ENCODE data around the gene ABR.
"Not testable (repeated sequence)": the region's sequence is repeated elsewhere in the genome, so short reads cannot be mapped to it uniquely, and the experiment has no call there.

The ABR gene

DNA sequence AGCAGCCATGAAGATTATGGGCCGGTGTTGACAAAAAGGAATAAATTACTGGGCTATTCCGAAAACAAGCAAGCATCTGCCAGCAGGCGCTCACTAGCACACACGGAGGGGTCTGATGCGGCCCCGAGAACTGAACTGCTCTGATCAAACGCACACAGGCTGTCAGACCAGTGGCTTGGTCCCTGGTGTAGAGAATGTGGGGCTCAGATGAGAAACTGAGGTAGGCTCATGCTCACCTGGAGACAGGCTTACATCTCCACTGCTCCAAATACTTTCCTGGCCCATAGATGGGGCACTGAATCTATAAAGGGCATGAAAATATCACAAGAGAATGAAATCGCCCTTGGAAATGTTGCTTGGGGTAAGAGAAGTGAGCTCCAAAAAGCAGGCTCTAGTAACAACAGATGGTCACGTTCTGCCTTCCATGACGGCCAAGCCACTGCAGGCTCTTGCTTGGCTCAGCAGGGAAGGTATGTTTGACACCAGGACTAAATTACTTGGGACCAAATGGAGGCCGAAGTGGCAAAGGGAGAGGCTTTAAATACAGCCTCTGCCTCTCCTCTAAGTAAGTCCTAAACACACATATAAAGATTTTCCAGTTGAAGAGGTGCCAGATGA, 5.4 kb downstream of the ABR start:
- no peak for DNase-seq (ENCODE audit: extremely low read depth in 1 of 2, low read depth in 1 of 2)

- DNase-seq (ENCODE audit: extremely low read depth in 1 of 2, low read depth in 1 of 2) = no peak
Observed at GRCh38 chr17:1173432-1174262, 6.1 kb downstream of the ABR start.

DNA sequence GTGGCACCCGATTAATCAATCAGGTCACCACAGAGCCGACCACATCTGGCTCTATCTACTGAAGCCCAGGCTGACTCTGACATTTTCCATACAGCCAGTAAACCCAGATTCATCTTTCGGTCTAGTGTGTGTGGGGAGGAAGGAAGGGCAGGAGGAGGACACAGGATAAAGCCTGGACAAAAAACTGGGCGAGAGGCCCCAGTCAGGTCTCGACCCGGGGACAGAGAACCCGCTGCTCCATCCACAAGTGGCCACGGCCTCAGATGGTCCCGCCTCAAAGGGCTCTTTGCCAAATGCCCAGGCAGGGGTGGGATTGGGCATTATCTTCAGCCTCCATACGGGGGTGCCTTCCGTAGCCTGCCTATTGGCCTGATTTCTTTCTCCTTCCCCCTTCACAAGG, 7.8 kb downstream of the ABR start:
- DNase-seq (ENCODE audit: extremely low read depth in 1 of 2, low read depth in 1 of 2) = no peak

- no peak for DNase-seq (ENCODE audit: extremely low read depth in 1 of 2, low read depth in 1 of 2)
Observed at GRCh38 chr17:1170739-1171138, 9.0 kb downstream of the ABR start.

DNA sequence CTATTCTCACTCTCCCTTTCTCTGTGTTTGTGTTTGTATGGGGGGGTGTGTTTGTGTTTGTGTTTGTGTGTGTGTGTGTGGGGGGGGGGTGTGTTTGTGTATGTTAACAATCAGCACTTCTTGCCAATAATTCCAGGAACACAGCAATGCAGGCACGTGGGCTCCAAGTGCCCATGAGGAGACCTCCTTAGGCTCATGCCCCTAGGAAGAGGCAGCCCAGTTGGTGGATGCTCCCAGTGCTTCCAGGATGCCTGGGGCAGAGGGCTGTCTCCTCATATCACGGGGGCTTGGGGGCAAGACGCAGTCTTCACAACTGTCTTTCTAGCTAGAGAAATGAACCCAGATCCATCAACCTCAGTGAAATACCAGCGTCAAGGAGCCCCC, 9.9 kb downstream of the ABR start:
- no peak for DNase-seq (ENCODE audit: extremely low read depth in 1 of 2, low read depth in 1 of 2)

- DNase-seq (ENCODE audit: extremely low read depth in 1 of 2, low read depth in 1 of 2) = no peak
Observed at GRCh38 chr17:1169221-1169928, 10.4 kb downstream of the ABR start.

DNA sequence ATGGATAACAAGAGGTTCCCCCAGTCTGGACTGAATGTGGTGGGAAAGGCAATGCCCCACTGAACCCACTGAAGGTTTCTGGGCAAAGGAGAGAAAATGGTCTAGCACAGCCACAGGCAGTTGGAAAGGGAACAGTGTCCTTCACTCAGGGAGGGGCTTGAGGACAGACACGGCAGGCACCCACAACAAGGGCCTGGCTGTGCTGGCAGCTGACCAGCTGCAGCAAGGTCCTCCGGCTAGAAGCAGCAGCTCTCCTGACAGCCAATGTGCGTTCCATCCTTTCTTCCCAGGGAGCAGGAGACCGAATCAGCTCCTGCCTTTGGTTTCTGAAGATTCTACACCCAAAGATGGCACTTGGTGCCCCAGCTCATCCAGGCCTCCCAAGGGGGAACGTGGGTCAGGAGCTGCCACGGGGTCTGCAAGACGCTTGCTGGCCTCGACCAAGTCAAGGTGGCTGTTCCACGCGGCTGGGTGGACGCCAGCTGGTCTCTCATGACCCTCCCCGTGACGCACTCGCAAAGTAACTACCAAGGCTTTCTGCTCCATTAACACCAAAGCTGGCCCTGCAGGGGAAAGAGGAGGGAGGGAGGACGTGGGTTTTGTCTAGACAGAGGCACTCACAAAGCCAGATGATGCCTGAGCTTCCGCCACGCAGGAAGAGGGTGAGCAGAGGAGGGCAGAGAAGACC, 11.1 kb downstream of the ABR start:
- DNase-seq (ENCODE audit: extremely low read depth in 1 of 2, low read depth in 1 of 2) = no peak

DNA sequence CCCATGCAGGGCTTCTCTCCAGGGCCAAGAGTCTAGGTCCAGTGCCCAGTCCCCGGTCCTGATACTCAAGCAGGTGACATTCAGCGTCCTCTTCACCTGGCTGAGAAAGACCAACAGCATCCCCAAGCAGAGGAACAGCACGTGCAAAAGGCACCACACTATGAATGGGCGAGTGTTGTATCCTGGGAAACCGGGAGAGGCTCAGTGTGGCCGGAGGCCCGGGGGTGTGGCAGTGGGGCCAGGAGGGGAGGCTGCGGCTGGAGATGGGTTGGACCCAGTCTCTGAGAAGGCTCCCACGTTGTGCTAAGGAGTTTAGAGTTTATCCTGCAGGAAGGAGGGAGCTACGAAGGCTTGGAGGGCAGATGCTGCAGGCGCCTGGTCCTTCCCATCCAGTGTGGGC, 13.5 kb downstream of the ABR start:
- no peak for DNase-seq (ENCODE audit: extremely low read depth in 1 of 2, low read depth in 1 of 2)

GRCh38 chr17:1165836-1166235, 13.9 kb downstream of the ABR start:
- DNase-seq (ENCODE audit: extremely low read depth in 1 of 2, low read depth in 1 of 2) = no peak

- no peak for DNase-seq (ENCODE audit: extremely low read depth in 1 of 2, low read depth in 1 of 2)
Observed at GRCh38 chr17:1164935-1165556, 14.7 kb downstream of the ABR start.

- DNase-seq (ENCODE audit: extremely low read depth in 1 of 2, low read depth in 1 of 2) = no peak
Observed at GRCh38 chr17:1162116-1162855, 17.5 kb downstream of the ABR start.

GRCh38 chr17:1160591-1161390, 19.0 kb downstream of the ABR start:
- DNase-seq (ENCODE audit: extremely low read depth in 1 of 2, low read depth in 1 of 2) = no peak

DNA sequence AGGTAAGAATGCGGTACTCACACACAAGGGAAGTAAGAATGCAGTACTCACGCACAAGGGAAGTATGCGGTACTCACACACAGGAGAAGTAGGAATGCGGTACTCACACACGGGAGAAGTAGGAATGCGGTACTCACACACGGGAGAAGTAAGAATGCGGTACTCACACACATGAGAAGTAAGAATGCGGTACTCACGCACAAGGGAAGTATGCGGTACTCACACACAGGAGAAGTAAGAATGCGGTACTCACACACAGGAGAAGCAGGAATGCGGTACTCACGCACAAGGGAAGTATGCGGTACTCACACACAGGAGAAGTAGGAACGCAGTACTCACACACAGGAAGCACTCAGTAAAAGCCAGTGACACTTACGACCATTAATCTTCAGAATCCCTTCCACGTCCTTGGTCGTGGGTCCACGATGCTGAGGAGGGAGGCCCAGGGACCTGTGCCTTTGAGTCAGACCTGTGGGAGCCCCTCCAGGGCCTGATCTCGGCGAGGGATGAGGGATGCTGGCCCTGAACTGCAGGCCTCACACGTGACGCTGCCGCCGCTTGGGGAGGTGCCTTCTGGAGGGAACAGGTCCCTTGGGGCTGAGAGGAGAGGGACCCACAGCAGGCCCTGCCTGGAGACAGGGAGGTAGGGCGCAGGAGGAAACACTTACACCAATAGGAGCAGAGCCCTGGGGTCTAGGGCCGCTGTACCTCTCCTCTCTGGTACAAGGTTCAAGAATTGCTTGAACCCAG, 20.2 kb downstream of the ABR start:
- DNase-seq (ENCODE audit: extremely low read depth in 1 of 2, low read depth in 1 of 2) = no peak

- no peak for DNase-seq (ENCODE audit: extremely low read depth in 1 of 2, low read depth in 1 of 2)
Observed at GRCh38 chr17:1158879-1159278, 20.9 kb downstream of the ABR start.

- no peak for DNase-seq (ENCODE audit: extremely low read depth in 1 of 2, low read depth in 1 of 2)
Observed at GRCh38 chr17:1156864-1157263, 22.9 kb downstream of the ABR start.

DNA sequence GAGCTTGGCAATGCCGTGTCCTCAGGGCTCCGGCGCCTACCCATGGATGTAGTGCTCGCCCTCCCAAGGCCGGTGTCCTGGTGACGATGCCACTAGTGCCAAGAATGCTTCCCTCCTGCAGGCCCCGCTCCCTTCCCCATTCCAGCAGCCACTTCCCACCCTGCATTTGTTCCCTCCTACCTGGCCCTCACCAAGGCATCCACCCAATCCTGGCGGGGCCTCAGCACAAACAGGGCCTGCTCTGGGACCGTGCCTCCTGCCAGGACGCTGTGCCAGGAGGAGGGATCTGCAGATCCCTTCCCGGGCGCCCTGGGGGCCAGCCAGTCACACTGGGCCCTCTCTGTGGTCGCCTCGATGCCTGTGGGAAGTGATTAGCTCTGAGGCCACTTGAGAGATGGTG, 25.1 kb downstream of the ABR start:
- no peak for DNase-seq (ENCODE audit: extremely low read depth in 1 of 2, low read depth in 1 of 2)

DNA sequence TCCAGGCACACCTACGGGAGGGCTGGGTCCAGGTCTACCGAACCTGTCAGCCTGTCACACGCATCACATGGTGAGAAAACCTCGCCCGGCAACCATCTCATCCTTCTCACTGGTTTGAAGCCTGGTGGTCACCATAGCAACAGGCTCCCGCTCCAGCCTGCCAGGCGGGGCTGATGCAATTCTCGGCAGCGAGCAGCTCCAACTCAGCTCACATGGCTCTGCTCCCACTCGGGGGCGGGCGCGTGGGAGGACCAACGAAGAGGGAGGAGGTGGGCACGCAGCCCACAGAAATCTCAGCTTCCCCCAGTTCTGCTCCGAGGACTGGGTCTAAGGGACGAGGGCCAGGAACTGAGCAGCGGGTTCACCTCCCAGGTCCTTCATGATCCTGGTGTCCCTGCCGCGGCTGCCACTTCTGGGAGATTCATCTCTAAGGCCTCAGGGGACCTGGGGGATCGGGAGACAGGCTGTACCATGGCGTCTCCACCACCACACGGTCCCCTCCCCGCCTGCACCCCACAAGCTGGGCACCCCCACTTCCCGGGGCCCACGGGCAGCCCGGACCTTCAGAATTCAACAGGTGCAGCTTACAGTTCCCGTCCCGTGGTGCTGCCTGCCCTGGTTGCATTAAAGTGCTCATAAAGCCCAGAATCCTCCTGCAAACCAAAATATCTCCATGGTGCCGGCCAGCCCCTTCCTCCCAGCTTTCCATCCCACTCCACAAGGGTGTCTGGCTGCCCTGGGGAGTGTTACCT, 25.8 kb downstream of the ABR start:
- no peak for DNase-seq (ENCODE audit: extremely low read depth in 1 of 2, low read depth in 1 of 2)

- DNase-seq (ENCODE audit: extremely low read depth in 1 of 2, low read depth in 1 of 2) = not testable (repeated sequence)
Observed at GRCh38 chr17:1152582-1152981, 27.2 kb downstream of the ABR start.
